GM13976 (cell line): ENCODE data around the gene LGI4.

Source experiments
- DNase-seq: peaks from one replicate; pipeline ENCODE4 v3.0.0; 2012; ENCODE audit warnings: low spot score
- in situ Hi-C: fragments of 300-500 bp; cut with MboI; formaldehyde crosslinking; loops from one replicate; pipeline ENCODE4 v1.12.0; 2022; ENCODE audit warnings: low sequenced_read_pairs, mixed read lengths, inconsistent platforms; ENCODE audit not compliant: unreplicated experiment
- TF ChIP-seq, protein P1 (sequence below): IDR thresholded peaks from 2 replicates; pipeline ENCODE4 v1.5.1; 2012; ENCODE audit warnings: borderline replicate concordance, mild to moderate bottlenecking; ENCODE audit not compliant: insufficient read depth; ENCODE audit errors: extremely low read depth, missing control alignments, control extremely low read depth

LGI4 gene

GRCh38 chr19:35087393-35087792, 47.5 kb downstream of the LGI4 start:
- in situ Hi-C loops: no loop called here
- TF ChIP-seq, protein P1, sequence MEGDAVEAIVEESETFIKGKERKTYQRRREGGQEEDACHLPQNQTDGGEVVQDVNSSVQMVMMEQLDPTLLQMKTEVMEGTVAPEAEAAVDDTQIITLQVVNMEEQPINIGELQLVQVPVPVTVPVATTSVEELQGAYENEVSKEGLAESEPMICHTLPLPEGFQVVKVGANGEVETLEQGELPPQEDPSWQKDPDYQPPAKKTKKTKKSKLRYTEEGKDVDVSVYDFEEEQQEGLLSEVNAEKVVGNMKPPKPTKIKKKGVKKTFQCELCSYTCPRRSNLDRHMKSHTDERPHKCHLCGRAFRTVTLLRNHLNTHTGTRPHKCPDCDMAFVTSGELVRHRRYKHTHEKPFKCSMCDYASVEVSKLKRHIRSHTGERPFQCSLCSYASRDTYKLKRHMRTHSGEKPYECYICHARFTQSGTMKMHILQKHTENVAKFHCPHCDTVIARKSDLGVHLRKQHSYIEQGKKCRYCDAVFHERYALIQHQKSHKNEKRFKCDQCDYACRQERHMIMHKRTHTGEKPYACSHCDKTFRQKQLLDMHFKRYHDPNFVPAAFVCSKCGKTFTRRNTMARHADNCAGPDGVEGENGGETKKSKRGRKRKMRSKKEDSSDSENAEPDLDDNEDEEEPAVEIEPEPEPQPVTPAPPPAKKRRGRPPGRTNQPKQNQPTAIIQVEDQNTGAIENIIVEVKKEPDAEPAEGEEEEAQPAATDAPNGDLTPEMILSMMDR: no peak
- DNase-seq: no peak

DNA sequence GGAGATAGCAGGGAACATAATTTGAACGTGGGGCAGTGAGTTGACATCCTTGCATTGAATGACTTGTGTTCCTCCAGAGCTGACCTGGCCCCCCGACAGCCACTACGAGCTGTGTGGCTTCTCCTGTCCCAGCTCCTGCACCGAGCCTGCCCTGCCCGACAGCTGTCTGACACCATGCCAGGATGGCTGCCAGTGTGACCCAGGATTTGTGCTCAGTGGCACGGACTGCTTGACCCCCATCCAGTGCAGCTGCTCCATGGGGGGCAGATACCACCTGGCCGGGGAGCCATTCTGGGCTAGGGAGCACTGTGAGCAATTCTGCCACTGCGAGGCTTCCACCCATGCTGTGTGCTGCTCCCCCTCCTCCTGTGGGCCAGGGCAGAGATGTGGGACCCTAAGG, 48.4 kb downstream of the LGI4 start:
- DNase-seq: no peak
- in situ Hi-C loops: no loop called here
- TF ChIP-seq, protein P1: no peak

GRCh38 chr19:35085947-35086346, 48.9 kb downstream of the LGI4 start:
- in situ Hi-C loops: no loop called here
- TF ChIP-seq, protein P1: no peak

GRCh38 chr19:35084509-35084762, 50.4 kb downstream of the LGI4 start:
- TF ChIP-seq, protein P1: no peak
- in situ Hi-C loops: no loop called here
- DNase-seq: no peak

More at GRCh38 chr19:35085947-35086346, 48.9 kb downstream of the LGI4 start:
- DNase-seq: peak; percentile 71

DNA sequence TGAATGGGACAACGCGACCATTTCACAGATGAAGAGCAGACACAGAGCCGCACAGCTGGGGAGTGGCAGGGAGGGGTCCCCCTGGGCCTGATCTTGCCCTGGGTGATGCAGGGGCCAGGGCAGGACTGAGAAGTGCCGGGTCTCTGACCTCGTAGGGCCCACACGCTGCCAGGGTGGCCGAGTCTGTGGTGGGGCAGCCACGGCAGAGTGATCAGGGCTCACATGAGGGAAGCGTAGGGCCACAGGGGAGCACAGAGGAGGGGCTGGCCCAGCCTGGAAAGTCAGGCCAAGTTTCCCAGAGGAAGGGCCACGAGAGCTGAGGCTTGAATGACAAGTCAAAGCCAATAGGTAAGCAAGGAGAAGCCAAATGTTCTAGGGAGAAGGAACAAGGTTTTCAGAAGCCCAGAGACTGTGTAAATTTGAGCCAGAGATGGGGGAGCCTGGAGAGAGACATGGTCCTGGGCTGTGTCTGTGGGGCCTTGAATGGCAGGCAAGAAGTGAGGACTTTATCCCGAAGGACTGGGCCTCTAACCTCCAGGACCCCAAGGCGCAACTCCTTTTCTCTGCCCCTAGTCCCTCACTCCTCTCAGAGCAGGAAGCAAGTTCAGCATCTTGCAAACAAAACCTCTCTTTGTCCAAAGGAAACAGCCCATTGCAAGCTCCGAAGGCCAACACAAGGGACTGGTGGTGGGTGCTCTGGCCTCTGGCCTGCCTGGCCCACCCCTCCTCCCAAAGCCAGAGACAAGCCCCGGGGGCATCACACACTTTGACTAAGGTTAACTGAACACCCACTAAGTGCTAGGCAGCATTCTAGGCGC, 51.0 kb downstream of the LGI4 start:
- DNase-seq: no peak
- in situ Hi-C loops: no loop called here
- TF ChIP-seq, protein P1: no peak

DNA sequence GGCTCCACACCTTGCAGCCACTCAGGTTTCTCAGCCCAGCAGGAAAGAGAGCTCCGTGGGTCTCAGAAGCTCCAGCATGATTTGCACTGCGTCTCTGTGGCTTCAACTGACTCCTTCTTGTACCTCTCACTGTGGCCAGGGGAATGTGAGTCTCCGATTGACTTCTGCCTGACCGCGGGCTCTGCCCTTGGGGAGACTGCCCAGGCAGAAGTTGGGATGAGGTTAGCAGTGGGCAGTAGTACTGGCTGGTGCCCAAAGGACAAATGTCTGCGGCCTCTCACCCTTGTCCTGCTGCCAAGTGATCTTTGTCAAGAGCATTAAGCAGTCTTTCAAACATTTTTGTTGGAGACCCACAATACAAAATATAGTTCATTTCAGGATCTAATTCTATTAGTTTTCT, 53.7 kb downstream of the LGI4 start:
- in situ Hi-C loops: no loop called here
- no peak for DNase-seq
- TF ChIP-seq, protein P1: no peak
